Choroid plexus epithelial cell (primary cell): ENCODE data around the gene ELL.

Experiments
- DNase-seq: peaks from one replicate; pipeline ENCODE4 v3.0.0-alpha.2; 2010; ENCODE audit warnings: low read depth
- H3K4me3 ChIP-seq: 2 replicates; pipeline ENCODE4 v1.5.1; 2011; ENCODE audit warnings: low read depth, mild to moderate bottlenecking, control low read depth, low read length, moderate library complexity
- TF ChIP-seq, protein P1 (sequence below): conservative IDR thresholded peaks from 2 replicates; pipeline ENCODE4 v1.5.1; 2011; ENCODE audit warnings: low read depth, mild to moderate bottlenecking, control low read depth, inconsistent platforms, low read length, moderate library complexity

The ELL gene

DNA sequence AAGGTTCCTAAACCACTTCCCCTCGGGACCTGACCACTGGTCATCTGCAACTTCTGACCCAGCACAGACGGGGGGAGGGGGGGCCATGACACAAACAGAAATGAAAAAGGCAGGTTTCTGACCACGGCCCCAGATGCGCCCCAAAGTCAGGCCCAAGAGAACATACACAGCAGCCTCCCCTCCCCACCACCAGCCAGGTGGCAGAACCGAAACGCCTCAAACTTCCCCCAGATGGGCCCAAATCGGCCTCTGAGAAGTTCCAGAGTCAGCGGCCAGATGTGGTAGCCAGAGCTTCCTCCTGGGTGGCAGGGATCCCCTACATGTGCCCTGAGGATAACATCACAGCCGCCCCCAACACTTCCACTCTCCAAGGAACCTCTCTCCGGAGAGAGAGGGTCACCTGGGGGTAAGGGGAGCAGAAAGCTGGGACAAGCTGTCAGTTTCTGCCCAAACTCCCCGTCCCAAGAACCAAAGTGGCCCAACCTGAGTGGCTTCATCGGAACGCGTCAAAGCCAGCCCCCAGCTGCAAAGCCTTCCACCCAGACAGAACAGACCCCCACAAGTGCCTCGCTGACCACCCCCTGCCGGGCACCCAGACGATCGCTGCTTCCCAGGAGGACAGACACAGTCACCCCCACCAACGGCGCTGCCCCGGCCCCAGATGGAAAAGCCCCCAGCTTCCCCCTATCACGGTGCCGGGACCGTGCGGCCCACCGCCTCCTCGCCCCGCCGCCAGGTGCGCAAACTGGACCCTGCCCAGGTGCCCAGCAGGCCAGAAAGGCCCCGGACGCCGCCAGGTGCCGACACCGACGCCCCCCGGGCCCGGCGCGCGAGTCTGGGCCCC lies 800 bp downstream of the ELL start:
- no peak for DNase-seq
- TF ChIP-seq, protein P1, sequence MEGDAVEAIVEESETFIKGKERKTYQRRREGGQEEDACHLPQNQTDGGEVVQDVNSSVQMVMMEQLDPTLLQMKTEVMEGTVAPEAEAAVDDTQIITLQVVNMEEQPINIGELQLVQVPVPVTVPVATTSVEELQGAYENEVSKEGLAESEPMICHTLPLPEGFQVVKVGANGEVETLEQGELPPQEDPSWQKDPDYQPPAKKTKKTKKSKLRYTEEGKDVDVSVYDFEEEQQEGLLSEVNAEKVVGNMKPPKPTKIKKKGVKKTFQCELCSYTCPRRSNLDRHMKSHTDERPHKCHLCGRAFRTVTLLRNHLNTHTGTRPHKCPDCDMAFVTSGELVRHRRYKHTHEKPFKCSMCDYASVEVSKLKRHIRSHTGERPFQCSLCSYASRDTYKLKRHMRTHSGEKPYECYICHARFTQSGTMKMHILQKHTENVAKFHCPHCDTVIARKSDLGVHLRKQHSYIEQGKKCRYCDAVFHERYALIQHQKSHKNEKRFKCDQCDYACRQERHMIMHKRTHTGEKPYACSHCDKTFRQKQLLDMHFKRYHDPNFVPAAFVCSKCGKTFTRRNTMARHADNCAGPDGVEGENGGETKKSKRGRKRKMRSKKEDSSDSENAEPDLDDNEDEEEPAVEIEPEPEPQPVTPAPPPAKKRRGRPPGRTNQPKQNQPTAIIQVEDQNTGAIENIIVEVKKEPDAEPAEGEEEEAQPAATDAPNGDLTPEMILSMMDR, result peak; percentile 4
- peak overlapping the region; percentile 99 for H3K4me3 ChIP-seq

DNA sequence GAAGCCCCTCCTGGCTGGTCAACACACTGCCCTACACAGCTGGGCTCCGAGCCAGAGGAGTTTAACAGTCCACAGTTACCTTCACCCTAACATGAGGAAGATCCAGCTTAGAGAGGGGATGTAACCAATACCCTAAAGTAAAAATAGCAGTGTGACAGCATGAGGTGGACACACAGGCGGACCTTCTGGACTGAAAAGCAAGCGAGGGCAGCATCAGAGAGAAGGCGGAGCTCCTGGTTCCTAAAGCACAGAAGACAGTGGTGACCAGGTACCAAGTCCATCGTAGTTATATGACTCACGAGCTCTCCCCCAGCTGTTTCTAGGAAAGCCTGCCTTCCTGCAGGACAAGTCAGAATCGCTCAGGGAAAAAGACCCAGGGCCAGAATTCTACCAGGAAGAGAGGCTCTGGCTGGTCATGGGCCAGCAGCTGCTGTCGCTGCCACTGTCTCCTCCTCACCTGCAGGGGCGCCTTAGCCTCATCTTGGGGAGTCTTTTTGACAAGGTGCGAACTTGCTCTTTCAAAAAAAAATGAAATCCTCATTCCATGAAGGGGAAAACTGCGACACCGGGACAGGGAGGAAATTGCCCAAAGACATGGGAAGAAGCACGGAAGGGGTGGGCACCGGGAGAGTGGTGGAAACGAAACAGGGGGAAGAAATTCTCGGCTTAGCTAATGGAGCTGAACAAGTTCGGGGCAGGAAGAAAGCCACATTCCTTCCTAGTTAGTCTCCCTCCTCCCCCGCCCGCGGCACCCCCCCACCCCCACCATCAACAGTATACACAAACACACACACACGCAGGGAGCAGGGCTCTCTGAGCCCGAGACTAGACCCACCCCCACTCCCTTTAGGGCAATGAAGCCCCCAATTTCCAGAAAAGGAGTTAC lies 1.7 kb downstream of the ELL start:
- TF ChIP-seq, protein P1, result peak; percentile 74
- peak overlapping the region; percentile 99 for H3K4me3 ChIP-seq
- DNase-seq, result peak; percentile 83

DNA sequence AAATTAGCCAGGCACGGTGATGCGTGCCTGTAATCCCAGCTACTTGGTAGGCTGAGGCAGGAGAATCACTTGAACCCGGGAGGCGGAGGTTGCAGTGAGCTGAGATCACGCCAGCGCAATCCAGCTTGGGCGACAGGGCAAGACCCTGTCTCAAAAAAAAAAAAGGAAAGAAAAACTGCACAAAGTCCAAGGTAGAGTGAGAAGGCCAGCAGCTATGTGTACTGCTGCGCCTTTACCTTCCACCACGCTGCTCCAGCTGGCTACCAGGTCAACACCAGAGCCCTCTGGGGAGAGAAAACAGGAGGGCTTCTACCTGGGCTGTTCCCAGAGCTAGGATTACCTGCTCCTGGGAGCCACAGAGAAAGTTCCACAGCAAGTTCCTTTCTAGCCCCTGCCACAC lies 3.2 kb downstream of the ELL start:
- DNase-seq, result no peak
- H3K4me3 ChIP-seq, result no peak overlapping the region
- TF ChIP-seq, protein P1, result no peak

DNA sequence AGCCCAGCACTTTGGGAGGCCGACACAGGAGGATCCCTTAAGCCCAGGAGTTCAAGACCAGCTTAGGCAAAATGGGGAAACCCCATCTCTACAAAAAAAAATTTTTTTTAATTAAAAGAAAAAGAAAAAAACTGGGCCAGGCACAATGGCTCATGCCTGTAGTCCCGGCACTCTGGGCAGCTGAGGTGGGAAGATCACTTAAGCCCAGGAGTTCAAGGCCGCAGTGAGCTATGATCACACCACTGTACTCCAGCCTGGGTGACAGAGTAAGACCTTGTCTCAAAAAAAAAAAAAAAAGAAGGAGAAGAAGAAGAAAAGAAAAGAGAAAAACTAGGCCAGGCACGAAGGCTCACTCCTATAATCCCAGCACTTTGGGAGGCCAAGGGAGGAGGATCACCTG lies 4.3 kb downstream of the ELL start:
- no peak for DNase-seq
- no peak overlapping the region for H3K4me3 ChIP-seq
- TF ChIP-seq, protein P1, result no peak

DNA sequence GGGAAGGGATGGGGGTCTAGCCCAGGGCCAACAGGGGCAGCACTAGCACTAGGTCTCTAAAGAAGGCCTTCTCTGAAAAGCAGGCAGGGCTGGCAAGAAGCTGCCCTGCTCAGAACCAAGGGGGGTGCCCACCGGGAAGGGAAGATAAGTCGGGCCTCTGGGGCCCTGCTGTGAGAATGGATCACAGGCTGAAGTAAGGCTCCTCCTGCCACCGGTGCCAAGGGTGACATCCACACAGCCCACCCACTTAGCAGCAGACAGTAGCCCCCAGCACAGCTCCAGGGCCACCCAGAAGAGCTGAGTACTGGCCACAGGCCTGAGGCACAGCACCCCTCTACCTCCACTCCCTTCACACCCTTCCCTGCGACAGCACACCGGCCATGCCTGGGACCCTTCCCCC lies 5.9 kb downstream of the ELL start:
- H3K4me3 ChIP-seq, result no peak overlapping the region
- TF ChIP-seq, protein P1, result no peak
- DNase-seq, result no peak

DNA sequence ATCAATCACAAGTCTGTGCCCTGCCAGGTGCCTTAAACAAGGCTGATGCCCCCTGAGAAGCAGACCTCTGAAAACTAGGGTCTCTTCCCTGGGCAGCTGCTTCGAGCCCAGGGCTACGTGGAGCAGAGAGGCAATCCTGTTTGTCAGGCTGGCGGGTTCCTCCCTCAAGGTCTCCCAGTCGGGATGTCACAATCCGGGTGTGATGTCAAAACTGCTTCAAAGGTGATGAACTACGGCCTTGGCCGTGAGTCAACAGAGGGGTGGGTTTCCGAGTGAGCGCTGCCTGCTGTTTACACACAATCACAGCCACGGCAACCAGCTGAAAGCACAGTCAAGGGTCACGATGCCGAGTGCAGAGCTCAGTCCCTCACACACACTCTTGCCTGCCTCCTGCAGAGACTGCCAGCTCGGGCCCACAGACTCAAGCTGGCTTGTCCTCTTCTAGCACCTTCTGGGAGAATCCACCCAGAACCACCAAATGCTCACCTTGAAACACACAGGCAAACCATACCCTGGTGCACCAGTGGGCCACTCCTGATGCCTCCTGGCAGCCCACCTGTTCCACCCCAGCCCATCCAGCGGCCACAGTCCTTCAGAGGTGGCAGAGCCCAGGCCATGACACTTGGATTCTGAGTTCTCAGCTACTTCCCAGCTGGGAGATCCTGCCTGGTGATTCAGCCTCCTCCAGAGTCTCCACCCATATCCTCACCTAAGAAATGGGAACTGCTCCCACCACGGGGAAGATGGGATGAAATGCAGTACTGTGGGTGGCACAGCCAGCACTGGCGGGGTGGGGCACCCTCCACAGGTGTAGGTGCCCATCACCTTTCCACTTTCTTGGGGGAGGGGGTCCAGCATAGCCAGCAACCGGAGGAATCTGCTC lies 6.8 kb downstream of the ELL start:
- H3K4me3 ChIP-seq, result no peak overlapping the region
- peak; percentile 93 for DNase-seq
- TF ChIP-seq, protein P1, result no peak
